ENCODE measurements around the gene LENG8. TPM values are rescaled to one million over a fixed set of nuclear protein-coding genes. Genes with fewer than 3 reads are reported as not detected.

Gene LENG8
- total and polyA plus RNA-seq, 2 of the 8 experiments (the other 6 are each of a cell fraction or from before 2014, with no cell fraction given) = 62.2 to 108 TPM

DNA sequence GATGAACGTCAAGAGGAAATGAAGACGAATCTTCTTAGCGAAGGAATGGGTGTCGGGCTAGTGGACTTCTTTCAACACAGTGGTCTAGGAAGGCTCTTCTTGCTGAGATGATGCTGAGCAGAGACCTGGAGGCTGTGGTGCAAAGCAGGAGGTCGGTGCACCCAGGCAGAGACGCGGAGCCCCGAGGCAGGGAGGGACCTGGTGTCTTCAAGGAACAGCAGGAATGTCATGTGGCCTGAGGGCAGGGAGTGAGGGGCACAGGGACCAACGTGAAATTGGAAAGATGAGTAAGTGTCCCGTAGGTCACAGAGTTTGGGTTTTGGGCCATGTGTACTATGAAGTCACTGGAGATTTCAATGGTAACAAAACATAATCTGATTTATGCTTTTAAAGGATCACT lies 35.5 kb downstream of the LENG8 start:
- H3K27ac ChIP-seq (ENCODE audit: low read depth, low read length) = no peak overlapping the region
- no peak overlapping the region for H3K9ac ChIP-seq (replicated peaks in 1 of 4; ENCODE audit: extremely low read depth in 1 of 4, low read depth in 3 of 4, low read length in 3 of 4)
- no peak overlapping the region for H3K56ac ChIP-seq (replicated peaks; ENCODE audit: insufficient read length, low read depth, low read length)
- no peak overlapping the region for H3K4ac ChIP-seq (replicated peaks; ENCODE audit: insufficient read length, low read depth, low read length)
- H2BK15ac ChIP-seq (ENCODE audit: low read length) = no peak overlapping the region
- no peak overlapping the region for H3K18ac ChIP-seq (ENCODE audit: extremely low read depth, low read length)
- no peak overlapping the region for H4K8ac ChIP-seq (ENCODE audit: extremely low read depth, insufficient read depth, low read length)
- no peaks in the 10 kb centered on the region for H3K79me1 ChIP-seq (ENCODE audit: low read depth, low read length)
- H3K23me2 ChIP-seq (ENCODE audit: low read depth, low read length) = no peaks in the 10 kb centered on the region
- H2AFZ ChIP-seq (ENCODE audit: low read length) = no peak overlapping the region
- no peak for FAIRE-seq
- H3K4me3 ChIP-seq (ENCODE audit: extremely low read depth in 1 of 4, insufficient read depth in 2 of 4, low read depth in 3 of 4, low read length in 4 of 4) = no peak overlapping the region
- no peak overlapping the region for H2BK12ac ChIP-seq (ENCODE audit: low read depth, low read length)
- ChIA-PET POLR2A (ENCODE audit: partially characterized antibody) (no interaction called here), CTCF (ENCODE audit: partially characterized antibody) (no interaction called here)
- WGBS, 2 experiments (ENCODE audit: extremely low coverage in 1 of 2, insufficient coverage in 1 of 2, insufficient read length in 1 of 2, insufficient replicate concordance in 2 of 2, low coverage in 1 of 2, low lambda C conversion rate in 2 of 2, missing lambda C conversion rate in 1 of 2) = 84% methylated on average over 10 of the region's 10 CpGs; no CpG with 5 or more reads in 1 of the 2 experiments
- no peak for DNase-seq (ENCODE audit: low read depth in 1 of 2, low spot score in 2 of 2)
- no peak overlapping the region for H3K23ac ChIP-seq (ENCODE audit: insufficient read length)
- H2BK120ac ChIP-seq (replicated peaks; ENCODE audit: low read depth, low read length) = no peak overlapping the region
- no peak overlapping the region for H3K14ac ChIP-seq (ENCODE audit: insufficient read length)
- H3K4me1 ChIP-seq (replicated peaks in 1 of 4; ENCODE audit: control insufficient read depth in 3 of 4, insufficient read depth in 4 of 4, low read length in 3 of 4) = no peaks in the 10 kb centered on the region
- no peak overlapping the region for H4K5ac ChIP-seq (ENCODE audit: insufficient read length, low read depth, low read length)
- H3K36me3 ChIP-seq (ENCODE audit: control insufficient read depth in 2 of 4, insufficient read depth in 4 of 4, low read length in 3 of 4) = no peaks in the 10 kb centered on the region
- no peak overlapping the region for H2AK5ac ChIP-seq (ENCODE audit: low read depth, low read length)
- no peak overlapping the region for H2BK5ac ChIP-seq (ENCODE audit: low read depth, low read length)
- H3K79me2 ChIP-seq (ENCODE audit: control insufficient read depth in 1 of 2, insufficient read depth in 2 of 2, low read length in 2 of 2) = no peaks in the 10 kb centered on the region
- peaks cover 3 to 26% of the 10 kb centered on the region in 2 experiments; a peak in 3 of 4 replicates for H3K9me3 ChIP-seq (ENCODE audit: insufficient read depth in 2 of 2, low read depth in 1 of 2, low read length in 1 of 2)
- no peak overlapping the region for H4K91ac ChIP-seq (replicated peaks; ENCODE audit: insufficient read length, low read length)
- no peak overlapping the region for H3K4me2 ChIP-seq (ENCODE audit: insufficient read depth in 1 of 2, low read depth in 2 of 2, low read length in 2 of 2)
- no peaks in the 10 kb centered on the region for H4K20me1 ChIP-seq (replicated peaks in 1 of 2; ENCODE audit: control insufficient read depth in 1 of 2, insufficient read depth in 2 of 2, low read length in 2 of 2)
- TF ChIP-seq SIX5 (IDR thresholded peaks at IDR 0.05; ENCODE audit: low read depth, low read length) = no peak
- no peak for TF ChIP-seq CHD1 (IDR thresholded peaks at IDR 0.05; ENCODE audit: low read depth, low read length)
- no peak for TF ChIP-seq JUN (IDR thresholded peaks at IDR 0.05; ENCODE audit: low read depth, low read length)
- no peak for TF ChIP-seq ZNF274 (IDR thresholded peaks at IDR 0.05; ENCODE audit: borderline replicate concordance, extremely low read depth, low read length)
- no peak for TF ChIP-seq NANOG (IDR thresholded peaks at IDR 0.05; ENCODE audit: insufficient read depth, low read depth, low read length, poor library complexity, severe bottlenecking)
- no peak for TF ChIP-seq BRCA1 (IDR thresholded peaks at IDR 0.05; ENCODE audit: low read depth, low read length)
- TF ChIP-seq RAD21 (IDR thresholded peaks at IDR 0.05 in 1 of 2, conservative IDR thresholded peaks at IDR 0.05 in 1 of 2; ENCODE audit: low read depth in 2 of 2, low read length in 2 of 2) = no peak
- no peak for TF ChIP-seq TCF12 (IDR thresholded peaks at IDR 0.05; ENCODE audit: low read depth, low read length)
- no peak overlapping the region for H2BK20ac ChIP-seq (ENCODE audit: low read length)
- H3K27me3 ChIP-seq (replicated peaks in 1 of 4; ENCODE audit: control insufficient read depth in 3 of 4, extremely low read depth in 1 of 4, insufficient read depth in 3 of 4, low read length in 3 of 4) = no peaks in the 10 kb centered on the region

All from H1 (cell line).